GM12878 (cell line): ENCODE data around the gene TNFRSF8. TPM values are rescaled to one million over a fixed set of nuclear protein-coding genes. Genes with fewer than 3 reads are reported as not detected.

ENCODE experiments used
- CBFB ChIP-seq: IDR thresholded peaks from 2 replicates; pipeline ENCODE4 v1.6.1; 2016; ENCODE audit warnings: antibody characterized with exemption, low read depth
- CBX3 ChIP-seq: fragments of 200-600 bp; sonication (generic); IDR thresholded peaks from 2 replicates; pipeline ENCODE4 v1.6.1; 2016; ENCODE audit warnings: low read depth, borderline replicate concordance
- EP300 ChIP-seq, 2 experiments: fragments of 150-350 bp in 1 of 2; IDR thresholded peaks; 2 replicates each; pipeline ENCODE4 v1.6.1; 2011 to 2012; ENCODE audit warnings: low read depth in 2 of 2, low read length in 2 of 2, borderline replicate concordance in 1 of 2, improper control_type of control experiment in 1 of 2, inconsistent platforms in 1 of 2; ENCODE audit not compliant: control insufficient read depth in 1 of 2
- PAX8 ChIP-seq: fragments of 450-650 bp; IDR thresholded peaks from 2 replicates; pipeline ENCODE4 v1.6.1; 2017; ENCODE audit warnings: mild to moderate bottlenecking, moderate library complexity
- POLR2AphosphoS2 ChIP-seq: IDR thresholded peaks from 2 replicates; pipeline ENCODE4 v1.6.1; 2011; ENCODE audit warnings: low read depth, mild to moderate bottlenecking, low read length, improper control_type of control experiment, moderate library complexity
- REST ChIP-seq: IDR thresholded peaks from 2 replicates; pipeline ENCODE4 v1.6.1; 2012; ENCODE audit warnings: mild to moderate bottlenecking, low read depth, low read length
- SMAD1 ChIP-seq: fragments of 450-650 bp; IDR thresholded peaks from 2 replicates; pipeline ENCODE4 v1.6.1; 2018; ENCODE audit warnings: mild to moderate bottlenecking, low read depth; ENCODE audit not compliant: partially characterized antibody
- YBX1 ChIP-seq: fragments of 450-650 bp; IDR thresholded peaks from 2 replicates; pipeline ENCODE4 v1.6.1; 2016; ENCODE audit warnings: antibody characterized with exemption
- ZBTB11 ChIP-seq: fragments of 450-650 bp; formaldehyde crosslinking; IDR thresholded peaks from 2 replicates; pipeline ENCODE4 v1.5.0; 2022; ENCODE audit warnings: mild to moderate bottlenecking, missing genetic modification characterization
- ZBTB33 ChIP-seq: fragments of 450-650 bp; IDR thresholded peaks from 2 replicates; pipeline ENCODE4 v1.6.1; 2017; ENCODE audit warnings: mild to moderate bottlenecking
- polyA plus RNA-seq, 11 experiments: library from polyadenylated mRNA; depleted of rRNA in 4 of 11; unstranded in 6 of 11; stranded (reverse) in 5 of 11; fragments of >200 nt; fragmentation: Nextera tagmentation in 4 of 11; fragmentation: Illumina TruSeq in 1 of 11; extraction: Ambion mirVana in 4 of 11; extraction: Trizol in 1 of 11; gene quantifications; 1 replicate in 1 of 11; 2 replicates in 10 of 11; pipeline versions ENCODE4 v1.2.1 to v1.2.3, GENCODE V29; 2011 to 2016; ENCODE audit warnings: inconsistent platforms in 2 of 11, missing spikeins in 2 of 11, low read depth in 1 of 11
- total RNA-seq, 4 experiments: library from RNA; depleted of rRNA in 3 of 4; stranded (reverse); fragments of >200 nt in 3 of 4; fragmentation: Illumina TruSeq in 1 of 4; extraction: Trizol in 1 of 4; gene quantifications; 2 replicates each; pipeline versions ENCODE4 v1.2.1 to v1.2.3, GENCODE V29; 2013 to 2021
- TF ChIP-seq, protein P1 (sequence below): IDR thresholded peaks from 2 replicates; pipeline ENCODE4 v1.6.1; 2011; ENCODE audit warnings: low read depth, low read length, improper control_type of control experiment, borderline replicate concordance

The TNFRSF8 gene
- total and polyA plus RNA-seq, 10 of the 15 experiments (the other 5 are each of a cell fraction or from before 2014, with no cell fraction given) = 9.8 to 114 (median 58.8) TPM

- TF ChIP-seq ZBTB11 (no peak), POLR2AphosphoS2 (no peak), ZBTB33 (no peak), SMAD1 (no peak), CBX3 (no peak), EP300 (IDR thresholded peaks at IDR 0.05; ENCODE audit: borderline replicate concordance in 1 of 2, control insufficient read depth in 1 of 2, low read depth in 2 of 2, low read length in 2 of 2) (0 out of 4 replicates have a peak, but pooled peaks of 1 of the 2 experiments have one; percentile 35), YBX1 (no peak), CBFB (no peak), REST (no peak), PAX8 (no peak)
- TF ChIP-seq, protein P1, sequence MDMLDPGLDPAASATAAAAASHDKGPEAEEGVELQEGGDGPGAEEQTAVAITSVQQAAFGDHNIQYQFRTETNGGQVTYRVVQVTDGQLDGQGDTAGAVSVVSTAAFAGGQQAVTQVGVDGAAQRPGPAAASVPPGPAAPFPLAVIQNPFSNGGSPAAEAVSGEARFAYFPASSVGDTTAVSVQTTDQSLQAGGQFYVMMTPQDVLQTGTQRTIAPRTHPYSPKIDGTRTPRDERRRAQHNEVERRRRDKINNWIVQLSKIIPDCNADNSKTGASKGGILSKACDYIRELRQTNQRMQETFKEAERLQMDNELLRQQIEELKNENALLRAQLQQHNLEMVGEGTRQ = no peak
Measured at GRCh38 chr1:12167493-12168429, 104.7 kb downstream of the TNFRSF8 start (continued).
